Kidney (tissue), 14 donors: Measurements from ENCODE around the gene PCBP4. TPM values are rescaled to one million over a fixed set of nuclear protein-coding genes. Genes with fewer than 3 reads are reported as not detected.

Experiments
- DNase-seq, 5 donors: peaks; one replicate each; pipeline ENCODE4 v3.0.0-alpha.2; 2013 to 2020
- FAIRE-seq: peaks from 2 replicates; lab custom pipeline; 2012; peaks lifted over from hg19 to GRCh38; lab: Jason Lieb, UNC
- H3K27ac ChIP-seq, 2 donors: one replicate each; pipeline ENCODE4 v1.7.0; 2013; ENCODE audit warnings: low read depth in 2 of 2, low read length in 2 of 2, inconsistent platforms in 1 of 2
- H3K27me3 ChIP-seq: one replicate; pipeline ENCODE4 v1.7.1; 2013; ENCODE audit warnings: low read length, inconsistent platforms; ENCODE audit not compliant: control insufficient read depth, insufficient read depth
- H3K36me3 ChIP-seq, 3 donors: one replicate each; pipeline versions ENCODE4 v1.7.0 to v1.7.1; 2013; ENCODE audit warnings: low read length in 3 of 3, control low read depth in 1 of 3, inconsistent platforms in 1 of 3; ENCODE audit not compliant: insufficient read depth in 3 of 3, control insufficient read depth in 2 of 3
- H3K4me1 ChIP-seq, 3 donors: one replicate each; pipeline versions ENCODE4 v1.7.0 to v1.7.1; 2013; ENCODE audit warnings: low read length in 3 of 3, inconsistent platforms in 1 of 3, low read depth in 1 of 3; ENCODE audit not compliant: control insufficient read depth in 2 of 3, insufficient read depth in 2 of 3
- H3K4me3 ChIP-seq, 3 donors: one replicate each; pipeline versions ENCODE4 v1.7.0 to v1.8.1; 2013; ENCODE audit warnings: low read length in 3 of 3, control low read depth in 1 of 3, inconsistent platforms in 1 of 3
- H3K9ac ChIP-seq, 3 donors: one replicate each; pipeline versions ENCODE4 v1.7.0 to v1.7.1; 2013; ENCODE audit warnings: low read length in 3 of 3, control low read depth in 1 of 3, inconsistent platforms in 1 of 3
- H3K9me3 ChIP-seq, 3 donors: one replicate each; pipeline versions ENCODE4 v1.7.0 to v1.7.1; 2013; ENCODE audit warnings: low read length in 3 of 3, control low read depth in 1 of 3, inconsistent platforms in 1 of 3; ENCODE audit not compliant: control insufficient read depth in 2 of 3, insufficient read depth in 1 of 3
- intact Hi-C: fragments of 100-400 bp; cut with DNase I; formaldehyde crosslinking; loops from one replicate; pipeline ENCODE4 v1.11.1; 2022
- polyA plus RNA-seq: library from polyadenylated mRNA; stranded (reverse); fragments of 350-450 nt; fragmentation: Illumina TruSeq; extraction: RNeasy Lipid Tissue Mini Kit (QIAGEN cat#74804); gene quantifications from one replicate; pipeline ENCODE4 v1.2.3, GENCODE V29; 2014; ENCODE audit warnings: low read depth, low replicate concordance; ENCODE audit not compliant: insufficient read depth
- total RNA-seq: library from RNA; stranded (reverse); fragmentation: NEBNext Ultra II Directional; extraction: Animal tissue kit (Norgen Biotek cat#: 25700); gene quantifications from one replicate; pipeline ENCODE4 v1.2.1, GENCODE V29; 2021
- TF ChIP-seq, protein P1 (sequence below): IDR thresholded peaks from 3 replicates; pipeline ENCODE4 v1.5.1; 2012; ENCODE audit warnings: mild to moderate bottlenecking, moderate library complexity, borderline replicate concordance; ENCODE audit not compliant: insufficient read depth; ENCODE audit errors: extremely low read depth
- donor health status: control.
- donor health status: control.
- donor health status: control.
- donor health status: control.
- donor health status: control.
- donor health status: DM: yes; HTN: yes; CAD: no.
- donor health status: Normal renal cell carcinoma (clear cell type).

PCBP4 gene
- total and polyA plus RNA-seq, 2 donors from 2014 or later: 31.7 to 34.0 TPM

- H3K9ac ChIP-seq: no peak overlapping the region
- H3K4me1 ChIP-seq: peaks cover 3 to 18% (median 8%) of the 10 kb centered on the region in 3 donors
- DNase-seq (no peak), FAIRE-seq (no peak)
- H3K4me3 ChIP-seq: no peak overlapping the region
- no peak overlapping the region for H3K27ac ChIP-seq
- H3K27me3 ChIP-seq: no peaks in the 10 kb centered on the region
- intact Hi-C loops: no loop called here
- TF ChIP-seq, protein P1, sequence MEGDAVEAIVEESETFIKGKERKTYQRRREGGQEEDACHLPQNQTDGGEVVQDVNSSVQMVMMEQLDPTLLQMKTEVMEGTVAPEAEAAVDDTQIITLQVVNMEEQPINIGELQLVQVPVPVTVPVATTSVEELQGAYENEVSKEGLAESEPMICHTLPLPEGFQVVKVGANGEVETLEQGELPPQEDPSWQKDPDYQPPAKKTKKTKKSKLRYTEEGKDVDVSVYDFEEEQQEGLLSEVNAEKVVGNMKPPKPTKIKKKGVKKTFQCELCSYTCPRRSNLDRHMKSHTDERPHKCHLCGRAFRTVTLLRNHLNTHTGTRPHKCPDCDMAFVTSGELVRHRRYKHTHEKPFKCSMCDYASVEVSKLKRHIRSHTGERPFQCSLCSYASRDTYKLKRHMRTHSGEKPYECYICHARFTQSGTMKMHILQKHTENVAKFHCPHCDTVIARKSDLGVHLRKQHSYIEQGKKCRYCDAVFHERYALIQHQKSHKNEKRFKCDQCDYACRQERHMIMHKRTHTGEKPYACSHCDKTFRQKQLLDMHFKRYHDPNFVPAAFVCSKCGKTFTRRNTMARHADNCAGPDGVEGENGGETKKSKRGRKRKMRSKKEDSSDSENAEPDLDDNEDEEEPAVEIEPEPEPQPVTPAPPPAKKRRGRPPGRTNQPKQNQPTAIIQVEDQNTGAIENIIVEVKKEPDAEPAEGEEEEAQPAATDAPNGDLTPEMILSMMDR: no peak
- H3K36me3 ChIP-seq: peaks cover 6 to 9% (median 8%) of the 10 kb centered on the region in 3 donors
- H3K9me3 ChIP-seq: no peaks in the 10 kb centered on the region
These were observed 31.5 kb upstream of the PCBP4 start for GRCh38 chr3:51998774-51999173.

DNA sequence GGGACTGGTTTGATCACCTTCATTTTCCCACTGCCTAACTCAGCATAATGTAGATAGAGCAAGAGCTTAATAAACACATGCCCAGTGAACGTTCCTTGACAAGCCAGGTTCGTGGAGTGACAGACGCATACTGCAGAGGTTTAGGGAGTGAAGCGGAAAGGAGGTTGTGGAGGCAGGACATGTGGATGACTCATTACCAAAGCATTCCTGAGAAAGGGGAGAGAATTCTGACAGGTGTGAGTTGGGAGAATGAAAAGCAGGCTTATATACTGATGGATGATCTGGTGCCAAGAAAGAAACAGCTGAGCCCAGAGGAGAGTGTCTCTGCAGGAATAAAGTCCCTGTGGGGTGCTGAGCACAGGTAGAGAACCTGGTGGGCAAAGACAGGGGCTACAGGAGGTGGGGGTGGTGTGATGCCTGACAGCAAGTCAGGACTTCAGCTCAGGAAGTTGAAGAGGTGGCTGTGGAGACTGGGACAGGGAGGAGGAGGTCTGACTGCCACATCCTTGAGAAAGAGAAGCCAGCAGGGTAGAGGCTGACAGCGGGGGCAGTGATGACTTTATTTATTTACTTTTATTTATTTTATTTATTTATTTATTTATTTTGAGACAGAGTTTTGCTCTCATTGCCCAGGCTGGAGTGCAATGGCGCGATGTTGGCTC is 30.8 kb upstream of the PCBP4 start:
- Histone ChIP-seq H3K36me3 (peaks cover 6 to 9% (median 8%) of the 10 kb centered on the region in 3 donors), H3K27ac (no peak overlapping the region), H3K27me3 (no peaks in the 10 kb centered on the region), H3K4me1 (peaks cover 3 to 18% (median 8%) of the 10 kb centered on the region in 3 donors), H3K4me3 (no peak overlapping the region), H3K9ac (no peak overlapping the region), H3K9me3 (no peaks in the 10 kb centered on the region)
- intact Hi-C loops: no loop called here
- no peak for FAIRE-seq
- TF ChIP-seq, protein P1: no peak
- no peak for DNase-seq

GRCh38 chr3:51997172-51997571 is 29.9 kb upstream of the PCBP4 start:
- Histone ChIP-seq H3K36me3 (peaks cover 8 to 15% (median 8%) of the 10 kb centered on the region in 3 donors), H3K4me3 (no peak overlapping the region), H3K9ac (no peak overlapping the region), H3K27me3 (no peaks in the 10 kb centered on the region), H3K27ac (no peak overlapping the region), H3K4me1 (peaks cover 3 to 18% (median 8%) of the 10 kb centered on the region in 3 donors), H3K9me3 (no peaks in the 10 kb centered on the region)
- TF ChIP-seq, protein P1: no peak
- intact Hi-C loops: no loop called here
- no peak for DNase-seq
- FAIRE-seq: no peak
